Trophoblast cell (in vitro differentiated cells and primary cell): ENCODE measurements around the gene ZMAT3.

Experiments
- DNase-seq, 2 donors: peaks; one replicate each; pipeline ENCODE4 v3.0.0-alpha.2; 2016
- H2AFZ ChIP-seq: 2 replicates; pipeline ENCODE4 v1.6.1; 2013; ENCODE audit warnings: low read length, moderate library complexity, mild to moderate bottlenecking; ENCODE audit not compliant: insufficient read depth, poor library complexity
- H2AK5ac ChIP-seq: 2 replicates; pipeline ENCODE4 v1.6.1; 2013; ENCODE audit warnings: mild to moderate bottlenecking, low read length
- H2BK120ac ChIP-seq: 2 replicates; pipeline ENCODE4 v1.6.1; 2013; ENCODE audit warnings: low read length, mild to moderate bottlenecking, moderate library complexity; ENCODE audit not compliant: insufficient read depth, poor library complexity
- H2BK12ac ChIP-seq: 2 replicates; pipeline ENCODE4 v1.6.1; 2013; ENCODE audit warnings: mild to moderate bottlenecking, low read length, moderate library complexity
- H2BK5ac ChIP-seq: 2 replicates; pipeline ENCODE4 v1.6.1; 2013; ENCODE audit warnings: low read length, low read depth, moderate library complexity, mild to moderate bottlenecking; ENCODE audit not compliant: poor library complexity
- H3K14ac ChIP-seq: 2 replicates; pipeline ENCODE4 v1.6.1; 2013; ENCODE audit warnings: mild to moderate bottlenecking, low read length
- H3K18ac ChIP-seq: 2 replicates; pipeline ENCODE4 v1.6.1; 2013; ENCODE audit warnings: mild to moderate bottlenecking, low read length
- H3K23ac ChIP-seq: 2 replicates; pipeline ENCODE4 v1.6.1; 2013; ENCODE audit warnings: low read length
- H3K27ac ChIP-seq: 2 replicates; pipeline ENCODE4 v1.5.1; 2013; ENCODE audit warnings: low read depth, mild to moderate bottlenecking, inconsistent platforms, low read length, moderate library complexity
- H3K27me3 ChIP-seq: 2 replicates; pipeline ENCODE4 v1.6.1; 2013; ENCODE audit warnings: inconsistent platforms, mild to moderate bottlenecking, low read length, moderate library complexity; ENCODE audit not compliant: insufficient read depth
- H3K36me3 ChIP-seq, 2 experiments: 1 replicate in 1 of 2; 2 replicates in 1 of 2; pipeline ENCODE4 v1.6.1; 2013; ENCODE audit warnings: low read length in 2 of 2, mild to moderate bottlenecking in 2 of 2, moderate library complexity in 1 of 2; ENCODE audit not compliant: insufficient read depth in 2 of 2, control insufficient read depth in 1 of 2
- H3K4ac ChIP-seq: 2 replicates; pipeline ENCODE4 v1.6.1; 2013; ENCODE audit warnings: low read depth, mild to moderate bottlenecking, low read length, moderate library complexity
- H3K4me1 ChIP-seq, 2 experiments: 1 replicate in 1 of 2; 2 replicates in 1 of 2; pipeline ENCODE4 v1.6.1; 2013; ENCODE audit warnings: low read length in 2 of 2, mild to moderate bottlenecking in 2 of 2, moderate library complexity in 1 of 2; ENCODE audit not compliant: insufficient read depth in 2 of 2, control insufficient read depth in 1 of 2
- H3K4me2 ChIP-seq: 2 replicates; pipeline ENCODE4 v1.6.1; 2013; ENCODE audit warnings: inconsistent platforms, mild to moderate bottlenecking, low read length, moderate library complexity
- H3K4me3 ChIP-seq: 2 replicates; pipeline ENCODE4 v1.5.1; 2013; ENCODE audit warnings: mild to moderate bottlenecking, low read depth, low read length, inconsistent platforms
- H3K79me1 ChIP-seq: one replicate; pipeline ENCODE4 v1.6.1; 2013; ENCODE audit warnings: low read length
- H3K79me2 ChIP-seq: 2 replicates; pipeline ENCODE4 v1.6.1; 2013; ENCODE audit warnings: low read length, mild to moderate bottlenecking; ENCODE audit not compliant: control insufficient read depth, insufficient read depth, poor library complexity
- H3K9ac ChIP-seq: 2 replicates; pipeline ENCODE4 v1.6.1; 2013; ENCODE audit warnings: mild to moderate bottlenecking, low read length
- H3K9me3 ChIP-seq: 2 replicates; pipeline ENCODE4 v1.6.1; 2013; ENCODE audit warnings: low read depth, mild to moderate bottlenecking, control low read depth, inconsistent platforms, low read length; ENCODE audit not compliant: insufficient read depth
- H4K12ac ChIP-seq: 2 replicates; pipeline ENCODE4 v1.6.1; 2013; ENCODE audit warnings: low read depth, mild to moderate bottlenecking, low read length, moderate library complexity
- H4K8ac ChIP-seq: 2 replicates; pipeline ENCODE4 v1.6.1; 2013; ENCODE audit warnings: low read depth, mild to moderate bottlenecking, low read length, moderate library complexity
- H4K91ac ChIP-seq: one replicate; pipeline ENCODE4 v1.6.1; 2013; ENCODE audit warnings: low read depth, mild to moderate bottlenecking, low read length, moderate library complexity
- WGBS: extraction: QIAGEN DNeasy Blood & Tissue Kit; methylation state at CpG from one replicate; pipeline ENCODE4 v1.1.7; 2013; ENCODE audit warnings: missing lambda C conversion rate; ENCODE audit not compliant: insufficient read length, insufficient coverage; ENCODE audit errors: extremely low coverage; 5-methylcytosine and 5-hydroxymethylcytosine counted together

The ZMAT3 gene

DNA sequence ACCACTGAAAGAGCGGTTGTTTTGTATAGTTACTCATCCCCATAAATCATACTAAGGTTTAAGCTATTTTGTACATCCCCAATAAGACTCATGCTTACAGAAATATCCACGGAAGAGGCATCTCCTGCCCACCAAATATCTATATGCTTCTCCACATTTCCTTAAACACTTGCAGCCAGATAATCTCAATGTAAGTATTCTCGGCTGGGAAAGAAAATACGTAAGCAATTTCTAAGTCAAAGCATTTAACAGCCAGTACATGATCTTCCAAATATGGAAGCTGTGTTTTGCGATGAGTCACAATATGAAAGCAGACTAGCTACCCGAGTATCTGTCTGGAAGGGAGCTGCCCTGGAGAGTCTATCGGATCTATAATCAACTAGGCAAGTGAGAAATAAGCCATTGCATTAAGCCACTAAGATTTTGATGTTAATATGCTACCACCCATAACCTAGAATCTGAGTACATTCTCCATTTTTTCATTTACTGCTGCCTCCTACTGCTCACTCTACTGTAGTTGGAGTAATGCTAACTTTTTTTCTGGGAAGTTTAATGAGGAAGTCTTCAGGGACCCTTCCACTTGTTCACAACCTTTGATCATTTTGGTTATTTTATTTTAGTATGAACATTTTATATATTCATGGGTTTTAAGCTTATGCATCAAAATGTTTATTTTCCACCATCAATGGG is 26.9 kb upstream of the ZMAT3 start:
- Histone ChIP-seq H3K9me3 (no peaks in the 10 kb centered on the region), H4K8ac (no peak overlapping the region), H2BK120ac (no peak overlapping the region), H4K91ac (no peak overlapping the region), H3K27me3 (no peaks in the 10 kb centered on the region), H2BK5ac (no peak overlapping the region), H3K9ac (no peak overlapping the region), H2AK5ac (no peak overlapping the region), H3K27ac (no peak overlapping the region), H3K23ac (no peak overlapping the region), H3K79me2 (no peaks in the 10 kb centered on the region), H3K14ac (no peak overlapping the region), H2AFZ (no peak overlapping the region), H2BK12ac (no peak overlapping the region), H3K18ac (no peak overlapping the region), H3K79me1 (no peaks in the 10 kb centered on the region), H3K4ac (no peak overlapping the region), H3K4me3 (no peak overlapping the region), H3K4me1 (no peaks in the 10 kb centered on the region), H4K12ac (no peak overlapping the region), H3K36me3 (no peaks in the 10 kb centered on the region), H3K4me2 (no peak overlapping the region)
- DNase-seq, result peak; percentile 6 to 55
- no CpG with 5 or more reads among the region's 7 CpGs for WGBS

DNA sequence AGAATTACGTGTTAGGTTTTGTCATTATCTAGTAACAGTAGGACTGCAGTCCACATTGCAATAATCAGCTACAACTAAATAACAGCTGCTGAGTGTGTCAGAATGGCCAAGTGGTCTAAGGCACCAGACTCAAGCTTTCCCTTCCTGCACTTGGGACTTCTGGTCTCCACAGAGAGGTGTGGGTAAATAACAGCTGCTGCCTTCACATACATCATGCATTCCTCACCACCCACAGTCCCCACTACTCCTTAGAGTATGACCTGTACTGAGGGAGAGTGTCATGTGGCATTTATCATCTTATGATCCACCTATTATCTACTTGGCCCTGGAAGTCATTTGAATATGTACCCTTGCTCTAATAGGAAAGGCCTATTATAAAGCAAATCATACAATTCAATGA is 22.2 kb upstream of the ZMAT3 start:
- no peaks in the 10 kb centered on the region for H3K79me2 ChIP-seq
- WGBS, result no CpG with 5 or more reads among the region's 1 CpG

DNA sequence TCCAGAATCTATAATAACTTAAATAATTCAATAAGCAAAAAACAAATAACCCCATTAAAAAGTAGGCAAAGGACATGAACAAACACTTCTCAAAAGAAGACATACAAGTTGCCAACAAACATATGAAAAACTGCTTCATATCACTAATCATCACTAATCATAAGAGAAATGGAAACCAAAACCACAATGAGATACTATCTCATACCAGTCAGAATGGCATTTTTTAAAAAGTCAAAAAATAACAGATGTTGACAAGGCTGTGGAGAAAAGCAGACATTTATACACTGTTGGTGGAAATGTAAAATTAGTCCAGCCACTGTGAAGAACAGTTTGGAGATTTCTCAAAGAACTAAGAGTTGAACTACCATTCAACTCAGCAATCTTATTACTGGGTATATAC is 19.5 kb upstream of the ZMAT3 start:
- Histone ChIP-seq H2AK5ac (no peak overlapping the region), H3K27ac (no peak overlapping the region), H3K23ac (no peak overlapping the region), H3K36me3 (no peaks in the 10 kb centered on the region), H3K79me1 (no peaks in the 10 kb centered on the region), H3K4me2 (no peak overlapping the region), H3K27me3 (no peaks in the 10 kb centered on the region), H3K4me3 (no peak overlapping the region), H4K91ac (no peak overlapping the region), H3K79me2 (no peaks in the 10 kb centered on the region), H2BK12ac (no peak overlapping the region), H4K8ac (no peak overlapping the region), H3K4me1 (no peaks in the 10 kb centered on the region), H3K14ac (no peak overlapping the region), H4K12ac (no peak overlapping the region), H2BK120ac (no peak overlapping the region), H3K9ac (no peak overlapping the region), H2AFZ (no peak overlapping the region), H2BK5ac (no peak overlapping the region), H3K4ac (no peak overlapping the region), H3K18ac (no peak overlapping the region), H3K9me3 (no peaks in the 10 kb centered on the region)
- no peak for DNase-seq

More for the DNA sequence above, 22.2 kb upstream of the ZMAT3 start:
- H2BK120ac ChIP-seq, result no peak overlapping the region
- H3K4ac ChIP-seq, result no peak overlapping the region
- no peak overlapping the region for H2AK5ac ChIP-seq
- no peak overlapping the region for H4K91ac ChIP-seq
- H3K36me3 ChIP-seq, result no peaks in the 10 kb centered on the region
- H3K18ac ChIP-seq, result no peak overlapping the region
- no peaks in the 10 kb centered on the region for H3K79me1 ChIP-seq
- no peak overlapping the region for H3K4me2 ChIP-seq
- H3K9ac ChIP-seq, result no peak overlapping the region
- H2BK5ac ChIP-seq, result no peak overlapping the region
- no peak for DNase-seq
- H2BK12ac ChIP-seq, result no peak overlapping the region
- H3K14ac ChIP-seq, result no peak overlapping the region
- no peak overlapping the region for H3K23ac ChIP-seq
- no peaks in the 10 kb centered on the region for H3K9me3 ChIP-seq
- no peak overlapping the region for H4K12ac ChIP-seq
- H4K8ac ChIP-seq, result no peak overlapping the region
- H3K4me1 ChIP-seq, result no peaks in the 10 kb centered on the region
- no peaks in the 10 kb centered on the region for H3K27me3 ChIP-seq
- H3K27ac ChIP-seq, result no peak overlapping the region
- no peak overlapping the region for H2AFZ ChIP-seq
- H3K4me3 ChIP-seq, result no peak overlapping the region

DNA sequence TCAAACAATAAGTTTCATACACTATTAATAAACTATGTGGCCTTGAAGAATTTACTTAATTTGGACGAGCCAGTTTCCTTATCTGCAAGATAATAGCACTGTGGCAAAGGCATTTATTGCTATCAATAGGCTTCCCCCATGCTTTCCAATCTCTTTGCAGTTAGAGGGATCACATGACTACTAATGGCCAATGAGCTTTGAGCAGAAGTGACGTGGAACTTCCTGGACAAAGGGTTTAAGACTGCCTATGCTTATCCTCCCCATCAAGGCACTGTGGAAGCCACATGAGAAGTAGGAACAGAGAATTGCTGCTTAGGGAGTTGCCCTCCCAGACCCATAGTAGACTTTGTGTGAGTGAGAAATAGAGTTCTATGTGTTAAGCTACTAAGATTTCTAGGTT is 16.7 kb upstream of the ZMAT3 start:
- no peaks in the 10 kb centered on the region for H3K4me1 ChIP-seq
- H3K27me3 ChIP-seq, result no peaks in the 10 kb centered on the region
- H3K18ac ChIP-seq, result no peak overlapping the region
- no peak overlapping the region for H3K9ac ChIP-seq
- no peak overlapping the region for H3K27ac ChIP-seq
- no peak overlapping the region for H2BK5ac ChIP-seq
- no CpG with 5 or more reads among the region's 2 CpGs for WGBS
- no peak overlapping the region for H3K4me2 ChIP-seq
- H2AK5ac ChIP-seq, result no peak overlapping the region
- no peak overlapping the region for H4K91ac ChIP-seq
- no peaks in the 10 kb centered on the region for H3K9me3 ChIP-seq
- no peak overlapping the region for H4K8ac ChIP-seq
- no peak overlapping the region for H3K14ac ChIP-seq
- no peaks in the 10 kb centered on the region for H3K36me3 ChIP-seq
- no peaks in the 10 kb centered on the region for H3K79me1 ChIP-seq
- no peak overlapping the region for H3K23ac ChIP-seq
- no peaks in the 10 kb centered on the region for H3K79me2 ChIP-seq
- H3K4ac ChIP-seq, result no peak overlapping the region
- no peak overlapping the region for H3K4me3 ChIP-seq
- no peak overlapping the region for H2BK120ac ChIP-seq
- H4K12ac ChIP-seq, result no peak overlapping the region
- DNase-seq, result peak in 1 of 2 donors; percentile 7
- no peak overlapping the region for H2BK12ac ChIP-seq
- no peak overlapping the region for H2AFZ ChIP-seq
